GM13977 (cell line): ENCODE data around the gene TTLL5.

Experiments used
- DNase-seq: peaks from one replicate; pipeline ENCODE4 v3.0.0; 2012; ENCODE audit warnings: low spot score
- in situ Hi-C: fragments of 300-500 bp; cut with MboI; formaldehyde crosslinking; loops from one replicate; pipeline ENCODE4 v1.12.0; 2022; ENCODE audit warnings: low sequenced_read_pairs, low pct_unique_long_range_greater_than_20kb, mixed read lengths, inconsistent platforms; ENCODE audit not compliant: unreplicated experiment
- TF ChIP-seq, protein P1 (sequence below): IDR thresholded peaks from 2 replicates; pipeline ENCODE4 v1.5.1; 2012; ENCODE audit warnings: mild to moderate bottlenecking, control low read depth; ENCODE audit not compliant: insufficient read depth; ENCODE audit errors: extremely low read depth, missing control alignments

Gene TTLL5

DNA sequence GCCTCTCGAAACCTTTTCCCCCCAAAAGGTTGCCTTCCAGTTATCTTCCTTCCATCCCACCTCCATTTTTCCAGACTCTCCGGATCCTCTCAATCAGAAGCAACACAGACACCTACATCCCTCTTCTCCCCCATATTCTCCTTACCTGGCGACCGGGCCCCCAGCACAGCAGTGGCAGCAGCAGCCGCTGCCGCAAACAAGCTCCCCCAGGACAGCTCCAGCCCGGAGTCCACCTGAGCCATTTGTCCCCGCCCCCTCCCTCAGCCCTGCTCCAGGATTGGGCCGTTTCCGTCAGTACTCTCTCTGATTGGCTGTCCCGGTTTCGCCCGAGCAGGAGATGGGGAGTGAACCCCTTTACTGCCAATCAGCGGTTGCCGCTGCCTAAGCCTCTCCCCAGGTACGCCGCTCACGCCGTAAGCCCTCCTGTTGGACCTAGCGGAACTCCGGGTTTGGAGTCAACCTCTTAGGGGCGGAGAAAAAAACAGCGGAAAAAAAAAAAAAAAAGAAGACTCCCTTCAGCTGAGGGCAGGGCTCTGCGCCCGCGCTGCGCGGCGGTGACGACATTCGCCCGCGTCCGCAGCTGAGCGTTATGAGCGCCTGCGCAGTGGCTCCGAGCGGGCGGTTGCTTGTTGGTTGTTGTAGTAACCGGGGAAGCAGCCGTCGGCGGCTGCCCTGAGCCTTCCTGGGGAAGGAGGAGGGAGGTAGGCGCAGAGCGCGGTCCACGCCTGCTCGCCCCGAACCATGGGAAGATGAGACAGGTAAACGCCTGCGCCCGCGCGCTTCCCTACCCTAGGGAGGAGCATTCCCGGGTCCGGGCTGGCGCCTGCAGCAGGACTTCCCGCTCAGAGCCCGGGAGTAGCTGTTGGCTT, at the start of gene TTLL5, which contains the start of gene ERG28:
Gene TTLL5, plus strand, starts transcription at position 617 of the 869 bp plus-strand sequence. CDS start 1,904 bp downstream, outside the sequence.
Gene ERG28, minus strand, starts transcription at position 247 of the 869 bp plus-strand sequence. CDS start 3,374 bp downstream, outside the sequence.
- TF ChIP-seq, protein P1, sequence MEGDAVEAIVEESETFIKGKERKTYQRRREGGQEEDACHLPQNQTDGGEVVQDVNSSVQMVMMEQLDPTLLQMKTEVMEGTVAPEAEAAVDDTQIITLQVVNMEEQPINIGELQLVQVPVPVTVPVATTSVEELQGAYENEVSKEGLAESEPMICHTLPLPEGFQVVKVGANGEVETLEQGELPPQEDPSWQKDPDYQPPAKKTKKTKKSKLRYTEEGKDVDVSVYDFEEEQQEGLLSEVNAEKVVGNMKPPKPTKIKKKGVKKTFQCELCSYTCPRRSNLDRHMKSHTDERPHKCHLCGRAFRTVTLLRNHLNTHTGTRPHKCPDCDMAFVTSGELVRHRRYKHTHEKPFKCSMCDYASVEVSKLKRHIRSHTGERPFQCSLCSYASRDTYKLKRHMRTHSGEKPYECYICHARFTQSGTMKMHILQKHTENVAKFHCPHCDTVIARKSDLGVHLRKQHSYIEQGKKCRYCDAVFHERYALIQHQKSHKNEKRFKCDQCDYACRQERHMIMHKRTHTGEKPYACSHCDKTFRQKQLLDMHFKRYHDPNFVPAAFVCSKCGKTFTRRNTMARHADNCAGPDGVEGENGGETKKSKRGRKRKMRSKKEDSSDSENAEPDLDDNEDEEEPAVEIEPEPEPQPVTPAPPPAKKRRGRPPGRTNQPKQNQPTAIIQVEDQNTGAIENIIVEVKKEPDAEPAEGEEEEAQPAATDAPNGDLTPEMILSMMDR = no peak
- DNase-seq = peak; percentile 94
- in situ Hi-C loops = no loop called here

- no peak for DNase-seq
- TF ChIP-seq, protein P1 = no peak
- in situ Hi-C loops = no loop called here
Observed at GRCh38 chr14:75612157-75612556, 48.9 kb upstream of the TTLL5 start.

- in situ Hi-C loops = no loop called here
- DNase-seq = no peak
- TF ChIP-seq, protein P1 = no peak
Observed at GRCh38 chr14:75614179-75614578, 46.9 kb upstream of the TTLL5 start.

GRCh38 chr14:75615200-75615599, 45.8 kb upstream of the TTLL5 start:
- no peak for DNase-seq

GRCh38 chr14:75619548-75619947, 41.5 kb upstream of the TTLL5 start:
- DNase-seq = no peak
- TF ChIP-seq, protein P1 = no peak
- in situ Hi-C loops = no loop called here

More at GRCh38 chr14:75615200-75615599, 45.8 kb upstream of the TTLL5 start:
- in situ Hi-C loops = no loop called here
- TF ChIP-seq, protein P1 = no peak

DNA sequence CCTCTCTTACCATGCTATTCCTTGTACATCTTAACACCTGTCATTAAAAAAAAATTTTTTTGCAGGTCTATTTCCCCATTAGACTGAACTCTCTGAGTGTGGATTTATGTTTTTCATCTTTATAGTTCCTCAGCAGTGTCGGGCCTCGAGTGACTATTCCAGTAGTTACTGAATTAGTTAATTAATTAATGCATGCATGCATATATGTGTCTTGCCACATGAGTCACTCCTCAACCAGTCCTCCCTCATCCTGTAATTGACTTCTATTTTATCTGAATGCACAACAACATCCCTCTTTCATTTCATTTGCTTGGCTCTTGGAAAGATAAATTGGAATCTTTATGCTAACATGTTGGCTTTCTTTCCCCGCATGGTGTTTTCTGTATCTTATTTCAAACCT, 36.0 kb upstream of the TTLL5 start:
- TF ChIP-seq, protein P1 = no peak
- in situ Hi-C loops = no loop called here
- no peak for DNase-seq
